Mucosa of descending colon (tissue), 3 donors: ENCODE data around the gene SESTD1. TPM values are rescaled to one million over a fixed set of nuclear protein-coding genes. Genes with fewer than 3 reads are reported as not detected.
A peak's percentile ranks its signal among the peaks of the same experiment; 100 is the strongest.

Experiments used
- ATAC-seq: fragments of 200-7000 bp; cut with Tn5 transposase; one replicate; pipeline ENCODE4 v1.9.1; 2020; ENCODE audit warnings: mild to moderate bottlenecking, moderate library complexity
- DNase-seq, 3 donors: peaks; one replicate each; pipeline ENCODE4 v3.0.0-alpha.2; 2020
- H3K36me3 ChIP-seq: fragments of 200-600 bp; one replicate; pipeline ENCODE4 v1.8.0; 2021; ENCODE audit warnings: low read depth, mild to moderate bottlenecking
- H3K4me1 ChIP-seq: fragments of 200-600 bp; one replicate; pipeline ENCODE4 v1.8.0; 2021; ENCODE audit warnings: low read depth, mild to moderate bottlenecking
- H3K4me3 ChIP-seq: fragments of 200-600 bp; one replicate; pipeline ENCODE4 v1.8.0; 2021; ENCODE audit warnings: mild to moderate bottlenecking
- H3K9me3 ChIP-seq: fragments of 200-600 bp; one replicate; pipeline ENCODE4 v1.8.0; 2021; ENCODE audit warnings: mild to moderate bottlenecking
- CTCF ChIP-seq: fragments of 200-600 bp; IDR thresholded peaks from one replicate; pipeline ENCODE4 v1.8.0; 2022; ENCODE audit warnings: antibody characterized with exemption, mild to moderate bottlenecking
- intact Hi-C, 2 donors: fragments of 100-400 bp; cut with DNase I in 1 of 2; cut with micrococcal nuclease in 1 of 2; formaldehyde crosslinking; loops; one replicate each; pipeline versions ENCODE4 v1.11.0 to v1.11.1; 2022; cut with DNase I, micrococcal nuclease
- total RNA-seq, 3 donors: library from RNA; stranded (reverse); fragmentation: NEBNext Ultra II Directional in 2 of 3; extraction: Animal tissue kit (Norgen Biotek cat#: 25700) in 2 of 3; gene quantifications; one replicate each; pipeline versions ENCODE4 v1.2.1 to v1.2.4, GENCODE V29; 2021 to 2023
- donor health status: DM: no; HTN: no; CAD: no; lungs with moderate emphysema.
- donor health status: DM: no; HTN: no; CAD: no.
- donor health status: DM: no; HTN: yes; CAD: no.

The SESTD1 gene
- total RNA-seq, 3 donors from 2014 or later, result 25.6 to 102 (median 44.0) TPM

- no peak for TF ChIP-seq CTCF
- no peak overlapping the region for H3K4me3 ChIP-seq
- intact Hi-C loops, result no loop called here
- no peaks in the 10 kb centered on the region for H3K36me3 ChIP-seq
- no peaks in the 10 kb centered on the region for H3K9me3 ChIP-seq
- no peak for ATAC-seq
- no peak for DNase-seq
- no peaks in the 10 kb centered on the region for H3K4me1 ChIP-seq
Measured at GRCh38 chr2:179290329-179290728, 25.7 kb upstream of the SESTD1 start.

GRCh38 chr2:179285060-179285459 is 20.4 kb upstream of the SESTD1 start:
- no peak for TF ChIP-seq CTCF
- Histone ChIP-seq H3K36me3 (no peaks in the 10 kb centered on the region), H3K4me3 (no peak overlapping the region), H3K9me3 (no peaks in the 10 kb centered on the region), H3K4me1 (no peaks in the 10 kb centered on the region)
- DNase-seq (no peak), ATAC-seq (no peak)
- intact Hi-C loops, result no loop called here

DNA sequence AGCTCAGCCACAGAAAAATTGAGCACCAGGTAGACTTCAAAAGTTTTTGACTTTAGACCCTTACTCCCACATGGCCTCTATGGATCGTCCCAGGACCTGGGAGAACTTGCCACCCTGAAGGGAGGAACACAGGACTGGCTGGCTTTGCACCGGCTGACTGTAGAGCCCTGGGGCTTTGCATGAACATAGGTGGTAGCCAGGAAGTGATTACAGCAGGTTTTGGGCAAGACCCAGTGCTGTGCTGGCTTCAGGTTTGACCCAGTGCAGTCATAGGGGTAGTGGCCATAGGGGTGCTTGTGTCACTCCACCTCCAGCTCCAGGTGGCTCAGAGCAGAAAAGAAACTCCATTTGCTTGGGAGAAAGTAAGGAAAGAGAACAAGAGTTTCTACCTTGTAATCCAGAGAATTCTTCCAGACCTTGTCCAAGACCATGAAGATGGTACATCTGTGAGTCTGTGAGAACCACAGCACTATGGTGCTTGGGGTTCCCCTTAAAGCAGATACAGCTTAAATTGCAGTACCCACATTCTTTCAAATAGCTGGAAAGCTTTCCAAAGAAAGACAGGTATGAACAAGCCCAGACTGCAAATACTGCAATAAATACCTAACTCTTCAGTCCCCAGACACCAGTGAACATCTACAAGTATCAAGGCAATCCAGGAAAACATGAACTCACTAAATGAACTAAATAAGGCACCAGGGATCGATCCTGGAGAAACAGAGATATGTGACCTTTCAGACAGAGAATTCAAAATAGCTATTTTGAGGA is 13.0 kb upstream of the SESTD1 start:
- ATAC-seq, result no peak
- intact Hi-C loops, result no loop called here
- Histone ChIP-seq H3K4me3 (no peak overlapping the region), H3K36me3 (no peaks in the 10 kb centered on the region), H3K9me3 (no peaks in the 10 kb centered on the region), H3K4me1 (peaks cover 3% of the 10 kb centered on the region)
- no peak for DNase-seq
- TF ChIP-seq CTCF, result no peak

DNA sequence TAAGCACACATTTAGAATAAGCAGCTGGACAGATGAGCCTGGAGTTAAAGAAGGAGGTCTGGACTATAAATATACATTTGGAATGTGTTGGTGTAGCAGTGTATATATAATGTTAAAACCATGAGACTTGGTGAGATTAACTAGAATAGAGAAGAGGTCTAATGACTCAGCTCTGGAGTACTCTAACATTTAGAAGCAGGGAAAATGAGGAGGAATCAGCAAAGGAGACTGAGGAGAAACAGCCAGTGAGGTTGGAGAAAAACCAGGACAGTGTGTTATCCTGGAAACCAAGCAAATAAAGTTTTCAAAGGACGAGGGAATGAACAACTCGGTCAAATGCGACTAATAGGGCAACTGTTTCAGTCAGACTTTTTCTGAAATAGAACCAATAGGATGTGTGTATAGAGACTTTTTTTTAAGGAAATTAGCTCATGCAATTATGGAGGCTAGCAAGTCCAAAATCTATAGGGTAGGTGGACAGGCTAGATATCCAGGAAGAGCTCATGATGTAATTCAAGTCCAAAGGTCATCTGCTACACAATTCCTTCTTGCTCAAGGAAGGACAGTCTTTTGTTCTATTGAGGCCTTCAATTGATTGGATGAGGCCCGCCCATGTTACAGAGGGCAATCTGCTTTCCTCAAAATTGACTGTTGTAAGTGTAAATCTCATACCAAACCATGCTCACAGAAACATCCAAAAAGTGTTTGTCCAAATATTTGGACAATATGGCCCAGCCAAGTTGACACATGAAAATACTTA is 10.8 kb upstream of the SESTD1 start:
- Histone ChIP-seq H3K4me1 (peaks cover 5% of the 10 kb centered on the region), H3K9me3 (no peaks in the 10 kb centered on the region), H3K36me3 (no peaks in the 10 kb centered on the region), H3K4me3 (no peak overlapping the region)
- DNase-seq (no peak), ATAC-seq (peak; percentile 76)
- TF ChIP-seq CTCF, result no peak
- intact Hi-C loops, result no loop called here

GRCh38 chr2:179274749-179275148 is 10.1 kb upstream of the SESTD1 start:
- Histone ChIP-seq H3K4me3 (no peak overlapping the region), H3K4me1 (peaks cover 5% of the 10 kb centered on the region), H3K9me3 (no peaks in the 10 kb centered on the region), H3K36me3 (no peaks in the 10 kb centered on the region)
- TF ChIP-seq CTCF, result no peak
- intact Hi-C loops, result no loop called here
- DNase-seq (no peak), ATAC-seq (peak; percentile 27)
